ENCODE data around the gene DBX1. TPM values are rescaled to one million over a fixed set of nuclear protein-coding genes. Genes with fewer than 3 reads are reported as not detected.
A peak's percentile ranks its signal among the peaks of the same experiment; 100 is the strongest.
"Not testable (repeated sequence)": the region's sequence is repeated elsewhere in the genome, so short reads cannot be mapped to it uniquely, and the experiment has no call there.

Gene DBX1, protein sequence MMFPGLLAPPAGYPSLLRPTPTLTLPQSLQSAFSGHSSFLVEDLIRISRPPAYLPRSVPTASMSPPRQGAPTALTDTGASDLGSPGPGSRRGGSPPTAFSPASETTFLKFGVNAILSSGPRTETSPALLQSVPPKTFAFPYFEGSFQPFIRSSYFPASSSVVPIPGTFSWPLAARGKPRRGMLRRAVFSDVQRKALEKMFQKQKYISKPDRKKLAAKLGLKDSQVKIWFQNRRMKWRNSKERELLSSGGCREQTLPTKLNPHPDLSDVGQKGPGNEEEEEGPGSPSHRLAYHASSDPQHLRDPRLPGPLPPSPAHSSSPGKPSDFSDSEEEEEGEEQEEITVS
- polyA plus RNA-seq (ENCODE audit: insufficient read depth in 1 of 5, insufficient read length in 5 of 5, low replicate concordance in 1 of 5) = under 1 TPM in 1 of 5 donors, not detected in 4; 0.35 TPM
- long read RNA-seq, donor 1 = 0 reads
- long read RNA-seq, donor 2 = 0 reads
- long read RNA-seq, donor 3 = 0 reads
- long read RNA-seq, donor 4 = 0 reads
- long read RNA-seq, donor 5 = 0 reads
- long read RNA-seq, donor 6 = 0 reads
- long read RNA-seq, donor 7 = 0 reads
- long read RNA-seq, donor 8 = 0 reads

DNA sequence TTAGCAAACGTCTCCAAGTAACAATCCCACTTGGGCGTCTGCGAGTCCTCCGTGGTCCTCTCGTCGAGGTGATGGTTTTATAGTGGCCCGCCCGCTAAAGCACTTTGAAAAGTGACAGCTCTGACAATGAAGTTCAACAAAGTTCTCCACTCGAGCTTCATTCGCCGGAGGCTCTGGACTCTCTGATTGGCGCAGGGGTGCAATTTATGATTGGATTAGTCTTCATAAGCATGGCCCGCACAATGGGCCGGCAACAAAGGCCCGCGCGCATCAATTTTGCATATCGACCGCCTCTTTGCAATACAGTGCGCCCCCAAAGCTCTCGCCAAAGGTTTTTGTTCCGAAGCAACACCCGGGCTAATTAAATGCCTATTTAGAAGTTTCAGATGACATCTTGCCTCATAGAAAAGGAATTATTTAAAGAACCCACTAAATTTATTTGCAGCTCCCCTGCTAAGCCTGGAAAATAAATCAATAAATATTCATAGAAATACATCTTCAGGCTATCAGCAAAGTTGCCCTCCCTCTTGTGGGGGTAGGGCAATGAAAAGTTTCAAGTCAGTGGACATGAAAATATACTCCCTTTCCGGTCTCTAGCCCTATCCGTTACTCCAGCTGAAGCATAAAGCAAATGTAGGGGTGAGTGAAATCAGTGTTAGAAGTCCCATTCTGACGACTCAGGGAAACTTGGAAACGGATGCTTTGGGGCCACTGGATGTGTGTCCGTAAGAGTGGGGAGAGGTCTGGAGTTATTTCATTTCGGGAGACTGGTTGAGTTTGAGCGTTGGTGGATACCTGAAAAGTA lies at the start of gene DBX1:
Gene DBX1 (minus strand): TSS at position 51 of the 805 bp plus-strand sequence. CDS start 151 bp downstream, outside the sequence.
- DNase-seq = no peak

DNA sequence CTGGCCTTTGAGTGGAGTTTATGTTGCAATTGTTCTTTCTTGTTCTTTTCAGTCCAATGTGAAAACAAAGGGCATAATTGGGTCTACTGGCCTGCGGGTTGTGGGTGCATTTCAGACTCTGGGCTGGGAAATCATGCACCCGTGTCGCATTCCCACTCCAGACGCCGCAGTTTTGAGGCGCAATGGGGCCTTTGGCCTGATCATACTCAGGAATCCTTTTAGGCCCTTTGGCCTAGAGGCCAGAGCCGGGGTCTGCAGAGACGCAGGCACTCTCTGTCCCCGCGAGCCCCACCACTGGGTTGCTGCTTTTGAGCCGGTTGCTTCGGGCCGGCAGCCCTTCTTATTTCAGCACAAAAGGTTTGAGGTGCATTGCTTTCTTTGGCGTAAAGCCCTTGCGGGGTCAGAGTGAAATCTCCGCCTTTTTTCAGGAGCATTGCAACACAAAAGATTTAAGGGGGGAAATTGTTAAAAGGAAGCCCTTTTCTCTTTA lies 48.4 kb upstream of the DBX1 start:
- no peak for DNase-seq

DNA sequence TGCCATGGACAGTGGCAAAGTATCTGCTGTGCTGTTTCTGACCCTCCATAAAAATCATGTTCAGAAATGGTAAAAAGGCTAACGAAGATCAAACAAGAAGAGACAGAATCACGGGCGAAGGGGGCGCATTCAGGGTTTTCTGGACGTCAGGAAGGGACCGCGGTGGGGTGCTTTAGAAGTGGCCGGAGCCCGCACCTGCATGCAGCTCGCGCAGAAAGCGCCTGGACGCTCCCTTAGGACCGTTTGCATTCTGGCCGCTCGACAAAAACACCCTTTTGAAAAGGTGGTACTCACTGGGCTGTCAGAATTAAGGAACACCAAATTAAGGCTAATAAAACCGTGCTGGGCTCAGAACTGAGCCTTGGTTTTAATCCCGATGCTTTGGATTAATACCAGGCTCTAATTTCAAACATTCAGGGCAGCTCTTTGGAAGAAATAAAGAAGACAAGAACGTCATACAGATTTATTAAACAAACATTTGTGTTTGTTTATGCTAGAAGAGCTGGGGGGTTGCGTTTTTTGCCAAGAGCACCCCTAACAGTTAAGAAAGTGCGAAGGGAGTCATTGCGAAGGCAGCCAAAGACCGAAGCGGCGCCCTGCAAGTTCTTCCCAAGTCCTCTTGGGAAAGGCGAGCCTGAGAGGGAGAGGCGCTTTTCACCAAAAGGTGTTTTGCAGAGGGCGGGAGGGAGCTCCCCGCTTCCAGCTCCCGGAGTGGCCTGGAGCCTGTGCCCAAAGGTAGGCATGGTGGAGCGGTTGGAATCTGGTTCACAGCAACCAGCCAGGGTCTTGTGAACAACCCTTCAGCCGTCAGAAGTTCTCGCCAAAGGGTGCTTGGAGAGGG lies 47.7 kb upstream of the DBX1 start:
- no peak for DNase-seq

DNA sequence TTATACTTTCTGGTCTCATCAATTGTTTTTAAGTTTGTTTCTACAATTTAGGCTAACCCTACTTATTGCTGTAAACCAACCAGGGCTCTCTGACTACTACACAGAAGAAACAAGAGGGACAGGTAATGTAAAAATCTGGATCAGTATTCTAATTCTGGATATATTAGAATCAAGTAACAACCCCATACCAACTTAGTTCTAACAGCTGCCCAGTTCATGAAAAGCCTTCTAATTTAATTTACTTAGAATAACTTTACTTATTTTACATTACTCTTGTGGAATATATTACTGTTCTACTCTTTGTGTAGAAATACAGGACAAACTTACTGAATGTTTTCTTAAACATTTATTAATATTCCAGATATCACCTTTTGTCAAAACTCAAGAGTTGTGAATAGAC lies 45.5 kb upstream of the DBX1 start:
- DNase-seq = no peak

DNA sequence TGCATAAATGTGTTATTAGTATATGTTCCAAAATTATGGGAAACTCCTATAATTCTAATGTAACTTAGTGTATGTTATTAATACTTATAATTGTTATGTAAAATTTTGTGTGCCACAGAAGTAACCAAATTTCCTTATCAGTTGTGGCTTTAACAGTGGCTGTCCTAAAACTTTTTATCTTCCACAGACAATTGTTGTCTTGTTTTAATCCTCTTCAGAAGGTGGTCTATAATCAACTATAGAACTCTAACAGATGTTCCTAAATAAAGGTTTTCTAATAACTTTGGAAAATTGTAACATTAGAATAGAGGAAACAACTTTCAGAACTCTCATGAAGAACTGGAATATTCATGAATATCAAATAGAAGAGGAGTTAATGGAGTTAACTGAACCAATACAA lies 44.4 kb upstream of the DBX1 start:
- no peak for DNase-seq

DNA sequence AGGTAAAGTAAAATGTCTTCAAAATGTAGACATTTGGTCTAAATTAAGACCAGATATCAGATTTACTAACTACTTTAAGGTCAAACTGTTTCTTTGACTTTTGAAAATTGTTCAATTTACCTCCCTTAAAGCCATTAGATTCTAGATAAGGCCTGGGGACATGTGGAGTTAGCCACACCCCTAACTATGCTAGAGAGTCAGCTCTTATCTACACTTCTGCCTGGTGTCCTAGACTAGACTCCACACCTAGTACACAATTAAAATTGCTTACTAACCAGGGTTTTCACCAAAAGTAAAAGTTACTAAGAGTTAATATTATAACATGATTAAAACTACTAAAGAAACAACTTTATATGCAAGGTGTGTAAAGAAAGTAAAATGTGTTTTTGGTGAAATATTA lies 43.6 kb upstream of the DBX1 start:
- no peak for DNase-seq

DNA sequence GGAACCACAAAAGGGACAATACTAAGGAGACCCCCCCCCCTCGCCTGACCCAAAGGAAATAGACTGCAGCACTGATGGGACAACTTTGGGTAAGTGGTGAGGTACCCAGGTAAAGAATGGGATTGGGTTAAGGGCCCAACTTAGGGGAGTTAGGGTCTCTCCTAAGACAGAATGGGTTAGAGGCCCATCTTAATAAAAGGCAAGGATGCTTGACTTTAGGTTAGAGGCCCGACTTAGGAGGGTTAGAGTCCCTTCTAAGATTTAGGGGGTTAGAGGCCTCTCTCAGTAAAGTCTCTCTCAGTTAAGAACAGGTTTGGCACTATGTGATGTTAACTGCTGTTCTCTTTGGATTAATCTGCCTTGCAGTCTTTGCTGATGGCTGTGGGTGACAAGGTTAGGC lies 41.0 kb upstream of the DBX1 start:
- no peak for DNase-seq

DNA sequence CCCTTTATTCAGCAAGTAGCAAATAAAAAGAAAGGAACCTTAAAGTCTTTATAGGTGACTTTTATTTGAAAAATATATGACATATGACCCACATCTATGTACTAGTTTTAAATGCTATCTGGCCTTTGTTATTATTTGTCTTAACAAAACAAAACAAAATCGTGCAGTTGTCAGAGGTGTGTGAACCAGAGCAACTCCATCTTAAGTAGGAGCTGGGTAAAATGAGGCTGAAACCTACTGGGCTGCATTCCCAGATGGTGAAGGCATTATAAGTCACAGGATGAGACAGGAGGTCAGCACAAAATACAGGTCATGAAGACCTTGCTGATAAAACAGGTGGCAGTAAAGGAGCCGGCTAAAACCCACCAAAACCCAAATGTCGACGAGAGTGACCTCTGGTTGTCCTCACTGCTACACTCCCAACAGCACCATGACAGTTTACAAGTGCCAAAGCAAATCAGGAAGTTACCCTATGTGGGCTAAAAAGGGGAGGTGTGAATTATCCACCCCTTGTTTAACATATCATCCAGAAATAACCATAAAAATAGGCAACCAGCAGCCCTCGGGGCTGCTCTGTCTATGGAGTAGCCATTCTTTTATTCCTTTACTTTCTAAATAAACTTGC lies 40.2 kb upstream of the DBX1 start:
- not testable (repeated sequence) for DNase-seq

DNA sequence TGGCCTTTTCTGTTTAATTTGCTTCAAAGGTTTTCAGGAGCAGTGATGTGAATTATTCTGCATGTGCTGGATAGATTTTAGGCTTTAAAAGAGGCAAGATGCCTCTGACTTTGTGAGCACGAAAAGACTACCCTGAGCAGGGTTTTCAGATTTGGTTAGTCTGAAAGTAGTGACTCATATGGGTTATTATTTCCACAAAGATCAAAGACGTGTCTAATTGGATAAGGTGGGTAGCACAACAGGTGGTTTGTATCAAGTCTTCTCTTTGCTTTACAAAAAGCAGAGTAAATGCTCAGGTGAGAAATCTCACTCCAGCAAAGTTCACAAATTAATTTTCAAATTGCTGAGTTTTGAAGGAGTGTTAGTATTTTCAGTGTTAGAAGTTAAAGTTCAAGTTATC lies 37.6 kb upstream of the DBX1 start:
- no peak for DNase-seq

DNA sequence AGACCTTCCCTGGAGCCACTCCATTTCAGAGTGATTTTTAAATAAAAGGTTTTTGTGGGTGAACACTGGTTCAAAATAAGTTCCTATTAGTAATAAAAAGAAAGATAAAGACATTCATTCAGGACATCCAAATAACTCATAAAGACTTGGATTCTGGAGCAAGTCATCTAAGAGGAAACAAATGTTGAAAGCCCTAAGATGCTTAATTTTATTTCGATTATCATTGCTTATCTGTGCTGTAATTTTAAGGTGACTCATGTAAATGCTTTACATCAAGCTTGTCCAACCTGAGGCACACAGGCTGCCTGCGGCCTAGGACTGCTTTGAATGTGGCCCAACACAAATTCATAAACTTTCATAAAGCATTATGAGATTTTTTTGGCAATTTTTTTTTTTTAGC lies 34.2 kb upstream of the DBX1 start:
- DNase-seq = no peak

DNA sequence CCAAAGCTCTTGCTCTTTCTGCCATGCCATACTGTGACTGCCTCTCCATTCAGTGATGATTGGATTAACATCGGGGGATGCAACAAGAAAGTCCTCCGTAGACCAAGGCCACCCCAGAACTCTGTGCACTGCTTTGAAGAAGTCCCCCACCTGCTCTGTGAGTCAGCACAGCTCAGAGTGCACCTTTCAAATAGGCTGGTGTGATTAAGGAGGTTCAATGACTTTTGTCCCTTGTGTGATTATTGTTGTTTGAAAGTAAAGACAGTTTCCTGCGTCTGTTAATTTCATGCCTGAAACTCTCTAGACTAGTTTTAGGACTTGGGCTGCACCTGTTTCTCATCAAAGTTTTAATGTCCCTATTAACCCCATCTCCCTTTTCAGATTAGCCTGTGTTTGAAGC lies 33.0 kb upstream of the DBX1 start:
- DNase-seq = no peak

DNA sequence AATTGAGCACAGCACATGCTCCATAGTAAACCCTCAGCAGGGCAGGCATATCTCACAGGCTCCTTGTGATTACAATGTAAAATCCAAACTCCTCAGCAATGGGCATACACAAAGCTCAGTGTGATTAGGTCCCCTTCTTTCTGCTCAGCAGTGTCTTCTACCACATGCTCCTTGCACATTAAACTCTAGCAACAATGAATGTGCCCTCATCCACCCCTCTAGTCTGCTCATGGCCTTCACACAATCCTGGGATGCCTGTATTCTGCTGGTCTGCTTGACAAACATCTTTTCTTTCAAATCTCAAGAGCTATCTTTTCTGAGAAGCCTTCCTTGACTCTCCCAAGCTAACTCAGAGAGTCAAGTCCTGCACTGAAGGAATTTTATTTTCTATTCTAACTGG lies 32.4 kb upstream of the DBX1 start:
- DNase-seq = no peak

DNA sequence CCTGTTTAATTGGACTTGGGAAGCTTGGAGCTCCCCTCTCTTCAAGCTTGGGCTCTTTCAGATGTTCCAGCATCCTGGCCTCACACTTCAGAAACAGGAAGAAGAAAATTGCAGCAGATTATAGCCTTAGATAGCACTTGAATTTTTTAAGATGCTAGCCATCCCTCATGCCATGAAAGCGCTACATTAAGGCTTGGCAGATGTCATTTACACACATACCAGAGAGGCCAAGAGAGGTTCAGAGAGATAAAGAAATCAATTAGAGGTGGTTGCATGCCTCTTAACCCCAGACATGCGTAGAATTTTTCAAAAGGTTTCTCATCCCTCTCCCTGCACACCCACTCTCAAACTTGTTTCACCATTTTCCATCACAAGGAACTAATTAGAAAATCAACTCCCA lies 31.9 kb upstream of the DBX1 start:
- DNase-seq = no peak

DNA sequence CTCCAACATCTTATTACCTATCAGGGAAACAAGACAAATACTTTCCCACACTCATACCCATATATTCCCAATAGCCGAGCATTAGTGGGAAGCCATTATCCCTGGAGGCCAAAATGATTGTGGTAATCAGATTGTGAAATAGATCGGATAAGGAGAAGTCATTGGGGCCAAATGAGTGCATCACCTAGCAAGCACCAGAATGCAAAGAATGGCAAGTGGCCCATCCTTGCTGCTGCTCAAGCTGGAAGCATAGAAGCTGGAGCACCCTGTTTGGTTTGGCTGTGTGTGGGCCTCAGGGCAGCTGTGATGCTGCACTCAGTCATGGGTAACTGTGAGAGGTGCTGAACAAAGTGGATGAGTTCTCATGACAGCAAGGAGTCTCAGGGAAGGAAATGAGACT lies 18.7 kb upstream of the DBX1 start:
- DNase-seq = no peak

DNA sequence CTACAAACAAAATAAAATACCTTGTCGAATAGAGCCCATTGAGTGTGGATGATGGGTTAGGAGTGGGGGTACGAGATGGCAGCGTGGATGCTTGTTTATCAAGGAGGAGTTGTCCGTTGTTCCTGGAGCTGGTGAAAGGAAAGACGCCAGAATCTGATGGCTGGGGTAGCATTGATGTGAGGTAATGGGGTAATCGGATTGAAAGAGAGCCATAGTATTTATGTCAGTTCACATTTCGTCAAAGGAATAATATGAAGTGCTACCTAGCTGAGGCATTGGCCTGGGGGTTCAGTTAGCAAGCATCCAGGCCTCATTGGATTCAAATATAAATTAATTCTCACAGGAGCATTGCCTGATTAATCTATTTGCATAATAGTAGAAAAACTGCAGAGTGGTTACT lies 16.9 kb upstream of the DBX1 start:
- DNase-seq = no peak

DNA sequence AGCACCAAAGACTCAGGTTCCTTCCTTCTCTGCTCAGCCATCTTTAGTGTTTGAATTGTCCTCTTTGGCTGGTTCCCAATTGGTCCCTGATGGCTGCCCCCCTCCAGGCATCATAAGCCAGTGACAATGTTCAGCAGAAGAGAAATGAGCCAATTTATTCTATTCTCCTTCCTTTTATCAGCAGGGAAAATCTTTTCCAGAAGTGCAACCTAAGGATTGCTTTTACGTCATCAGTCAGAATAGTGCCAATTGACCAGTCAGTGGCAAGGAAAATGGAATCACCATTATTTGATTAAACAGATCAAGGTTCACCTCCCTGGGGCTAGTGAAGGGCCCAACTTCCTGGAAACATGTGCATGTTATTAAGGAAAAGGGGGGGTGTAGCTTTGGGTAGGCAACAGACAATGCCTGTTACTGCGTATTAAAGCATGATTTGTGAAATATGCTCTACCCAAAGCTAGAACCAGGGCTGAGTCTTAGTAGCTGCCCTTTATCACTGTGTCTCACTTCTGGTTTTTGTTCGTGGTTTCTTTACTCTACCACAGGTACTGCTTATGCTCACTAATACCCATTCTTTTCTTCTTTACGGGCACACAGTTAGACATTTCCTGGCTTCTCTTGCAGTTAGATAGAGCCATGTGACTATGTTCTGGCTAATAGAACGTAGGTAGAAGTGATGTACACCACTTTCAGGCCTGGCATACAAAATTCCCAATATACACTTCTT lies 12.6 kb upstream of the DBX1 start:
- DNase-seq = no peak

DNA sequence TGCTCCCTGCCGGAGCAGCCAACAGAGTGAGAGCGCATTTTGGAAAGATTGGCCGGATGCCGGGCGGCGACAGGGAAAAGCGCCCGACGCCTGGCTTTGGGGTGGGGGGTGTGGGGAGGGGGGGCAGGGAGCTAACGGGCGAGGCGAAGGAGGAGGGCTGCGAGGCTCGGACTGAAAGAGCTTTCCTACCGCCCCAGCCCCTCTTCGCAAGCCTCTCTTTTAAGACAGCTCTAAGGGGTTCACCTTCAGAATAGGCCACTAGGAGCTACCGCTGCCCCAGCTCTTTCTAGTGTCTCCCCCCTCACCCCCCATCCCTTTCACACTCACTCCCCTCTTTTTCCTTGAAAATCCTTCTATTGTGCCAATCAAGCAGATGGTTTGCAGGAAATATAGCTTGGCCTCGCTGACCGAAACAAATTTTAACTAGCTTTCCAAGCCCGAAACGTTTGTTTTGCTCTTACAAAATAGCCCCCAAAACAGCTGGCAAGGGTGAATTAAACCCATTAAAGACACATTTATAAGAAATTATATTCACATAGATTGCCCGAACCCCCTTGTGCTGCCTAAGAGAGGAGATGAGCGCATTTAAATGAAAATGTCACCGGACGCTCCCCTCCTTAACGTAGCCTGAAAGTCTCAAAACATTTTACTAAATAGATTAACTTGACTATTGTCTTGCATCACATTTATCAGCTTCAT lies 3.7 kb upstream of the DBX1 start:
- peak in 1 of 2 donors; percentile 31 for DNase-seq

DNA sequence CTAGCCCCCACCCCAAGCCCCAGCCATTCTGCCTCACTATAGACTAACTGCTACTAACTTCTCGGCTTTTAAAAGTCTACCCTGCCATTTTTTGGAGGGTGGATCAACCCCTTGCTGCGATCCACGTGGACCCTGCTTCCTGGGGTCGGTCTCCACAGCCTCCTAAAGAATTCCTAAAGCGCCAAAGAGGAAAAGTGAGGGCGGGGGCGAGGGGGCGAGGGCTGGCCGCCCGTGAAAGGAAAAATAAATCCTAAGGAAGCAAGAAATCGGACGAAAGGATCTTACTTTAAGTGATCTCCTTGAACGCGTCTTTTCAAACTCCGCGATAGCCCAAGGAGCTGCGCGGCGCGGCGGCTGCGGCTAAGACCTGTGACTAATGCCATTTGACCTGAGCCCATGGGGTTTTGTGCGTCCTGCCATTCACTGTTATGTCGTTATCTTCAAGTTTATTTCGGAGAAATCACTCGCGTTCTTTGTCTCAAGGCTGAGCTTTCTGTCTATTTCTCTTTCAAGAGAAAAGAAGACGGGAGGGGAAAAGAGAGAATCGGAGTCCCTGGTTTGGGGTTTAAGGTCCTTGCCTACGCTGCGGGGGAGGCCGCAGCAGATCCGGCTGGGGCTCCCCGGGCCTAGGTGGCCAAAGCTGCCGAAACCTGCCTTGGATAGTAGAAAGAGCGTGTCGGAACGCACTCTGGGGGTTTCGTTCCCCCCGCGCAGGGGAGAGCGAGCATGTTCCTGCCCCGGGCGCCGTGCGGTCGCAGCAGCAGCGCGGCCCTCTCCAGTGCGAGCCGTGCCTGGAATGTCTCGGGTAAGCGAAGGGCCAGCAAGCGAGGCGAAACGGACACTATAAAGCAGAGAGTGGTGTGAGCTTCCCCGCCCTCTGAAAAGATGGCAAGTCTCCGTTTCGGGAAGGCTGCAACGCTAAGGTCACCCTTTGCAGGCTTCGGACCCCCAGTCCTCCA lies 2.8 kb upstream of the DBX1 start:
- no peak for DNase-seq

Measured in right lung (tissue), 10 donors.